Endothelial cell (in vitro differentiated cells): ENCODE data around the gene ELAVL3. TPM values are rescaled to one million over a fixed set of nuclear protein-coding genes. Genes with fewer than 3 reads are reported as not detected.

Experiments
- DNase-seq: peaks from one replicate; pipeline ENCODE4 v3.0.0; 2021; ENCODE audit warnings: low spot score
- H3K27ac Mint-ChIP-seq: one replicate; pipeline ENCODE4 v1.8.0; 2021; ENCODE audit warnings: mixed read lengths, inconsistent platforms; ENCODE audit not compliant: unreplicated experiment
- H3K27me3 Mint-ChIP-seq: one replicate; pipeline ENCODE4 v1.8.0; 2021; ENCODE audit warnings: mild to moderate bottlenecking, moderate library complexity, mixed read lengths, inconsistent platforms; ENCODE audit not compliant: unreplicated experiment
- H3K36me3 Mint-ChIP-seq: one replicate; pipeline ENCODE4 v1.8.0; 2021; ENCODE audit warnings: mild to moderate bottlenecking, low read depth, mixed read lengths, inconsistent platforms; ENCODE audit not compliant: unreplicated experiment
- H3K4me1 Mint-ChIP-seq: one replicate; pipeline ENCODE4 v1.8.0; 2021; ENCODE audit warnings: mild to moderate bottlenecking, mixed read lengths, inconsistent platforms; ENCODE audit not compliant: unreplicated experiment
- H3K4me3 Mint-ChIP-seq: one replicate; pipeline ENCODE4 v1.8.0; 2021; ENCODE audit warnings: mild to moderate bottlenecking, mixed read lengths, inconsistent platforms; ENCODE audit not compliant: unreplicated experiment
- H3K9me3 Mint-ChIP-seq: one replicate; pipeline ENCODE4 v1.8.0; 2021; ENCODE audit warnings: mixed read lengths, inconsistent platforms; ENCODE audit not compliant: unreplicated experiment
- long read RNA-seq: library from polyadenylated mRNA; unstranded; transcript quantifications from one replicate; pipeline ENCODE4 v2.0.0, GENCODE V29; 2020; ENCODE audit not compliant: unreplicated experiment
- total RNA-seq: library from RNA; stranded (reverse); fragmentation: NEBNext Ultra II Directional; extraction: Animal tissue kit (Norgen Biotek cat#: 25700); gene quantifications from one replicate; pipeline ENCODE4 v1.2.1, GENCODE V29; 2021; ENCODE audit not compliant: unreplicated experiment
- TF ChIP-seq, protein P1 (sequence below): fragments of 200-600 bp; sonication (generic); IDR thresholded peaks from one replicate; pipeline ENCODE4 v1.5.0; 2021; ENCODE audit warnings: antibody characterized with exemption; ENCODE audit not compliant: unreplicated experiment

The ELAVL3 gene
- 0.54 TPM for total RNA-seq
- long read RNA-seq = 0 reads

GRCh38 chr19:11480715-11481533 lies at the start of gene ELAVL3:
Gene ELAVL3 (minus strand): TSS chr19:11481046. CDS start chr19:11480608, 438 bp downstream.
- peaks cover 3% of the 10 kb centered on the region for H3K36me3 Mint-ChIP-seq
- DNase-seq = no peak
- TF ChIP-seq, protein P1, sequence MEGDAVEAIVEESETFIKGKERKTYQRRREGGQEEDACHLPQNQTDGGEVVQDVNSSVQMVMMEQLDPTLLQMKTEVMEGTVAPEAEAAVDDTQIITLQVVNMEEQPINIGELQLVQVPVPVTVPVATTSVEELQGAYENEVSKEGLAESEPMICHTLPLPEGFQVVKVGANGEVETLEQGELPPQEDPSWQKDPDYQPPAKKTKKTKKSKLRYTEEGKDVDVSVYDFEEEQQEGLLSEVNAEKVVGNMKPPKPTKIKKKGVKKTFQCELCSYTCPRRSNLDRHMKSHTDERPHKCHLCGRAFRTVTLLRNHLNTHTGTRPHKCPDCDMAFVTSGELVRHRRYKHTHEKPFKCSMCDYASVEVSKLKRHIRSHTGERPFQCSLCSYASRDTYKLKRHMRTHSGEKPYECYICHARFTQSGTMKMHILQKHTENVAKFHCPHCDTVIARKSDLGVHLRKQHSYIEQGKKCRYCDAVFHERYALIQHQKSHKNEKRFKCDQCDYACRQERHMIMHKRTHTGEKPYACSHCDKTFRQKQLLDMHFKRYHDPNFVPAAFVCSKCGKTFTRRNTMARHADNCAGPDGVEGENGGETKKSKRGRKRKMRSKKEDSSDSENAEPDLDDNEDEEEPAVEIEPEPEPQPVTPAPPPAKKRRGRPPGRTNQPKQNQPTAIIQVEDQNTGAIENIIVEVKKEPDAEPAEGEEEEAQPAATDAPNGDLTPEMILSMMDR = no peak
- H3K27me3 Mint-ChIP-seq = peaks cover 33% of the 10 kb centered on the region
- H3K4me1 Mint-ChIP-seq = peaks cover 6% of the 10 kb centered on the region
- no peaks in the 10 kb centered on the region for H3K9me3 Mint-ChIP-seq
- no peak within 1 kb of the TSS for H3K4me3 Mint-ChIP-seq
- no peak within 1 kb of the TSS for H3K27ac Mint-ChIP-seq

DNA sequence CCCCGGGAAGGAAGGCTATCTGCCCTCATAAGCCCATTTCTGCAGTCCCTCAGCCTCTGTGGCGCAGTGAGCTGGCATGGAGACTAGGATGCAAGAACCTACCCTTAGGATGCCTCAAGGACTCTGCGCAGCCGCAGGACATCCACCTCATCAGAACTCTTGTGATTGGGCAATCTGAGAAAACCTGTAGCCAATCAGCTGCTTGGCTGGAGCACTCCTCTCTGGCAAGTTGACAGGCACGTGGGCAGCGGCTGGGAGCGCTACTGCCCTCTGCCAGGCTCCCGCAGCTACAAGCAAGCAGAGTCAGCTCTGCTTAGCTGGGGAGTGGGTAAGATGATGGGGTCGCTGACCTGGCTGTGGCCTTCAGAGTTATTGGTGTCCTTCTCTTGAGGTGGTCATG lies 49.6 kb upstream of the ELAVL3 start:
- TF ChIP-seq, protein P1 = no peak
- no peak overlapping the region for H3K27ac Mint-ChIP-seq
- H3K27me3 Mint-ChIP-seq = peaks cover 5% of the 10 kb centered on the region
- no peaks in the 10 kb centered on the region for H3K36me3 Mint-ChIP-seq
- H3K4me3 Mint-ChIP-seq = no peak overlapping the region
- H3K4me1 Mint-ChIP-seq = peaks cover 8% of the 10 kb centered on the region
- H3K9me3 Mint-ChIP-seq = no peaks in the 10 kb centered on the region
- DNase-seq = peak; percentile 26

DNA sequence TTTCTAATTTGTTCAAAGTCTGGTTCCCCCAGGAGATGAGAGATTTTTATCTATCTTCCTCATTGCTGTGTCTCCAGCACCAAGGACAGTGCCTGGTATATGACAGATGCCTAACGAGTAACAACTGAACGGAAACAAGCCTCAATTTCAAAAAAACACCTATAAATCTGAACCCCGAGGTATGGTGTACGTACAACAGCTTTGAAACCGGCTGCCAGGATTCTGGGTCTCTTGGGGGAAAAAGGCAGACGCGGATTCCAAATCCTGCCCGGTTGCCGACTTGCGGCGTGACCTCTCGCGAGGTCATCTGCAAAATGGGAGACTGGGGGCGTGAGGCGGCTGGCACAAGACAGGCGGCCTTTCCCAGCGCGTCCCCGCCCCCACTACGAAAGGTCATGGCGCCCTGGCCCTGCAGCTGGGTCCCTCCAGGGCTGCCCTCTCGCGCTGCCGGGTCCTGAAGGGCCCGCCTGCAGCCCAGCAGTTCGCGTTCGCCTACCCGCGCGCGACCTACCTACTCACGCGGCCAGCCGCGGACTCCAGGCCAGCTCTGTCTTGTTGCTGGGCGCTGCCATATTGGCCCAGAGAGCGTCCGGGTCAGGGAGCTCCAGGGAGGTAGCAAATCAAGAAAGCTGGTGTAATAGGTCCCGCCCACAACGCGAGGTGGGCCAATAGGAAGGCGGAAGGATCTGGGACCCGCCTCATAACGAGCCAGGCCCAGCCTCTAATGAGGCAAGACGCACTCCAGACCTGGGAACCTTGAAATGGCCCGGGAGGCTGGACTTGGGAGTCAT lies 47.9 kb upstream of the ELAVL3 start, which contains the start of gene ECSIT:
TSS of gene ECSIT (minus strand) at position 584 of the 791 bp plus-strand sequence. CDS start 9,964 bp downstream, outside the sequence.
- Mint-ChIP-seq H3K4me1 (peaks cover 4% of the 10 kb centered on the region), H3K4me3 (peak within 1 kb of the TSS; percentile 97), H3K9me3 (no peaks in the 10 kb centered on the region), H3K27me3 (peaks cover 4% of the 10 kb centered on the region), H3K36me3 (no peaks in the 10 kb centered on the region), H3K27ac (peak within 1 kb of the TSS; percentile 37)
- DNase-seq = peak; percentile 91
- TF ChIP-seq, protein P1 = no peak

DNA sequence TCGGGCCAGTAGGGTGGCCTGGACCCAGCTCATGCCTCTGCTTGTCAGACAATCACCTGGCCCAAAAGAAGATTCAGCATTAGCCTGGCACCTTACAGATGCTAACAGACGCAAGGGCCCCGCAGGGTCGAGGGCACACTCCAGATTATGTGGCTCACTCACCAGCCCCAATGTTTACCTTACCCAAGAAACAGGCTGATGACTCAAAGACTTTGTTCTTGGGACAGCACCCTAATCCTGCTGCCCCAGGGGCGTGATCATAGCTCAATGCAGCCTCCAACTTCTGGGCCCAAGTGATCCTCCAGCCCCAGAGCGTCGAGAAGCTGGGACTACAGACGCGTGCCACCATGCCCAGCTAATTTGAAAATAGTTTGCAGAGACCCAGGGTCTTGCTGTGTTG lies 38.3 kb upstream of the ELAVL3 start:
- Mint-ChIP-seq H3K9me3 (no peaks in the 10 kb centered on the region), H3K4me3 (no peak overlapping the region), H3K27me3 (peaks cover 3% of the 10 kb centered on the region), H3K4me1 (no peaks in the 10 kb centered on the region), H3K36me3 (peaks cover 3% of the 10 kb centered on the region), H3K27ac (no peak overlapping the region)
- no peak for DNase-seq
- TF ChIP-seq, protein P1 = no peak
